HEK293T (cell line): ENCODE measurements around the gene PHF14.

ENCODE experiments used
- BHLHE40 ChIP-seq: fragments of 450-650 bp; IDR thresholded peaks from 2 replicates; pipeline ENCODE4 v1.6.1; 2016; ENCODE audit warnings: mild to moderate bottlenecking, moderate library complexity, borderline replicate concordance
- CTBP1 ChIP-seq: fragments of 450-650 bp; IDR thresholded peaks from 2 replicates; pipeline ENCODE4 v1.6.1; 2016; ENCODE audit warnings: borderline replicate concordance
- ELF4 ChIP-seq: fragments of 450-650 bp; IDR thresholded peaks from 2 replicates; pipeline ENCODE4 v1.6.1; 2017; ENCODE audit warnings: antibody characterized with exemption
- FOXA1 ChIP-seq: fragments of 450-650 bp; IDR thresholded peaks from 2 replicates; pipeline ENCODE4 v1.6.1; 2016; ENCODE audit warnings: mild to moderate bottlenecking
- FOXK2 ChIP-seq: fragments of 450-650 bp; IDR thresholded peaks from 2 replicates; pipeline ENCODE4 v1.6.1; 2016; ENCODE audit warnings: mild to moderate bottlenecking
- FOXM1 ChIP-seq: fragments of 450-650 bp; IDR thresholded peaks from 2 replicates; pipeline ENCODE4 v1.6.1; 2017; ENCODE audit warnings: mild to moderate bottlenecking, borderline replicate concordance
- HDGF ChIP-seq: fragments of 450-650 bp; IDR thresholded peaks from 2 replicates; pipeline ENCODE4 v1.6.1; 2017; ENCODE audit warnings: antibody characterized with exemption, borderline replicate concordance
- L3MBTL2 ChIP-seq: fragments of 450-650 bp; conservative IDR thresholded peaks from 2 replicates; pipeline ENCODE4 v1.6.1; 2016; ENCODE audit warnings: mild to moderate bottlenecking
- NFRKB ChIP-seq: fragments of 450-650 bp; IDR thresholded peaks from 2 replicates; pipeline ENCODE4 v1.6.1; 2016; ENCODE audit warnings: mild to moderate bottlenecking, moderate library complexity
- SP1 ChIP-seq: fragments of 450-650 bp; IDR thresholded peaks from 2 replicates; pipeline ENCODE4 v1.6.1; 2017
- SUZ12 ChIP-seq: fragments of 450-650 bp; IDR thresholded peaks from 2 replicates; pipeline ENCODE4 v1.6.1; 2016; ENCODE audit warnings: mild to moderate bottlenecking
- TARDBP ChIP-seq: fragments of 450-650 bp; IDR thresholded peaks from 2 replicates; pipeline ENCODE4 v1.6.1; 2016
- ZNF384 ChIP-seq: fragments of 450-650 bp; IDR thresholded peaks from 2 replicates; pipeline ENCODE4 v1.6.1; 2016
- TF ChIP-seq, protein P1 (sequence below): fragments of 450-650 bp; IDR thresholded peaks from 2 replicates; pipeline ENCODE4 v1.6.1; 2016

DNA sequence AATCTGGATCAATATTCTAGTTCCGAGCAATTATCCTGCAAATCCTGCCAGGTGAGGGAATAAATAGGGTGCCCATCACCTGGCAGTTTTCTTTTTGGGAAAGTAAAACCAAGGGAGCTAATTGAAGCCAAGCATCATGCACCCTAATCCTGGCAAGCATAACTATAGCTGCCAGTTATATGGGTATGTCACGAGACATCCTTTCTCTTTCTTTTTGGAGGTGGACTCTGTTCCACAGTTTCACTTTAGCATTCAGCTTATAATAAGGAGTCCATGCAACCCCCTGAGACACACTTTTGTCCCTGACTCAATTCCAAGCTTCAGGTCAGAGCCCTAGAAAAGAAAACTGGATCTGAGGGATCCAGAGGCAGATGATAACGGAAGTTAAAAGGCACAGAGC is 222.5 kb downstream of the PHF14 start:
- TF ChIP-seq TARDBP (no peak), HDGF (no peak), FOXK2 (no peak), FOXA1 (no peak), BHLHE40 (no peak), ELF4 (no peak), FOXM1 (no peak), SUZ12 (no peak), CTBP1 (no peak), ZNF384 (no peak), NFRKB (no peak), SP1 (no peak), L3MBTL2 (no peak)
- TF ChIP-seq, protein P1, sequence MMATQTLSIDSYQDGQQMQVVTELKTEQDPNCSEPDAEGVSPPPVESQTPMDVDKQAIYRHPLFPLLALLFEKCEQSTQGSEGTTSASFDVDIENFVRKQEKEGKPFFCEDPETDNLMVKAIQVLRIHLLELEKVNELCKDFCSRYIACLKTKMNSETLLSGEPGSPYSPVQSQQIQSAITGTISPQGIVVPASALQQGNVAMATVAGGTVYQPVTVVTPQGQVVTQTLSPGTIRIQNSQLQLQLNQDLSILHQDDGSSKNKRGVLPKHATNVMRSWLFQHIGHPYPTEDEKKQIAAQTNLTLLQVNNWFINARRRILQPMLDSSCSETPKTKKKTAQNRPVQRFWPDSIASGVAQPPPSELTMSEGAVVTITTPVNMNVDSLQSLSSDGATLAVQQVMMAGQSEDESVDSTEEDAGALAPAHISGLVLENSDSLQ, result no peak
